Ectodermal cell (in vitro differentiated cells): ENCODE measurements around the gene BRWD1.
"Not testable (repeated sequence)": the region's sequence is repeated elsewhere in the genome, so short reads cannot be mapped to it uniquely, and the experiment has no call there.

ENCODE experiments used
- H3K27ac ChIP-seq: 2 replicates; pipeline ENCODE4 v1.7.0; 2013; ENCODE audit warnings: mild to moderate bottlenecking, low read depth, low read length; ENCODE audit not compliant: insufficient read depth, poor library complexity, severe bottlenecking
- H3K27me3 ChIP-seq: 2 replicates; pipeline ENCODE4 v1.7.0; 2013; ENCODE audit warnings: mild to moderate bottlenecking, low read length; ENCODE audit not compliant: insufficient read depth, control insufficient read depth, poor library complexity, severe bottlenecking
- H3K36me3 ChIP-seq: one replicate; pipeline ENCODE4 v1.7.0; 2013; ENCODE audit warnings: low read length; ENCODE audit not compliant: control insufficient read depth, insufficient read depth
- H3K4me1 ChIP-seq: one replicate; pipeline ENCODE4 v1.7.0; 2013; ENCODE audit warnings: low read length; ENCODE audit not compliant: control insufficient read depth, insufficient read depth
- H3K4me3 ChIP-seq: 2 replicates; pipeline ENCODE4 v1.7.0; 2013; ENCODE audit warnings: low read depth, low read length, control low read depth; ENCODE audit not compliant: insufficient read depth
- H3K9me3 ChIP-seq: 2 replicates; pipeline ENCODE4 v1.7.0; 2013; ENCODE audit warnings: mild to moderate bottlenecking, low read length, moderate library complexity; ENCODE audit not compliant: control insufficient read depth
- WGBS, 2 experiments: methylation state at CpG; one replicate each; pipeline ENCODE4 v1.1.7; 2013; ENCODE audit warnings: missing lambda C conversion rate in 2 of 2; 5-methylcytosine and 5-hydroxymethylcytosine counted together

Gene BRWD1

DNA sequence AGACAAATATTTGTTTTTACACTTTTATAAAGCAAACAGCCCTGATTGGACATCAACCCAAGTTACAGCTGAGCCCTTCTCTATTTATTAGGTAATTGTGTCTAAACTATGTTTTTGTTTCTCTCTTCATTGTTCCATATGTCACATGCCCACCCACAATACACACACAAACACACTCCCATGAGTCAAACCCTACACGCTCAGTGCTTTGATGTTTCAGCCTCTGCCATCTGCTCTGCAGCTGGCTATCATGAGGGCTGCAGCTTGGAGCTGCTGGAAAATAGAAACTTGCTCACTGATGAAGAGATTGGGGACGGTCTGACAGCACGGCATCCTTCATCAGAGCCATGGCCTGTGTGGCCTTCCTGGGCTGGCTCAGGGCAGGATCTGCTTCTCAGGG is 171.9 kb downstream of the BRWD1 start:
- no peaks in the 10 kb centered on the region for H3K9me3 ChIP-seq
- H3K4me1 ChIP-seq, result peaks cover 8% of the 10 kb centered on the region
- H3K36me3 ChIP-seq, result no peaks in the 10 kb centered on the region
- H3K27ac ChIP-seq, result no peak overlapping the region
- 93 to 95% methylated on average over 3 of the region's 3 CpGs for WGBS, 2 experiments
- no peak overlapping the region for H3K4me3 ChIP-seq
- no peaks in the 10 kb centered on the region for H3K27me3 ChIP-seq

DNA sequence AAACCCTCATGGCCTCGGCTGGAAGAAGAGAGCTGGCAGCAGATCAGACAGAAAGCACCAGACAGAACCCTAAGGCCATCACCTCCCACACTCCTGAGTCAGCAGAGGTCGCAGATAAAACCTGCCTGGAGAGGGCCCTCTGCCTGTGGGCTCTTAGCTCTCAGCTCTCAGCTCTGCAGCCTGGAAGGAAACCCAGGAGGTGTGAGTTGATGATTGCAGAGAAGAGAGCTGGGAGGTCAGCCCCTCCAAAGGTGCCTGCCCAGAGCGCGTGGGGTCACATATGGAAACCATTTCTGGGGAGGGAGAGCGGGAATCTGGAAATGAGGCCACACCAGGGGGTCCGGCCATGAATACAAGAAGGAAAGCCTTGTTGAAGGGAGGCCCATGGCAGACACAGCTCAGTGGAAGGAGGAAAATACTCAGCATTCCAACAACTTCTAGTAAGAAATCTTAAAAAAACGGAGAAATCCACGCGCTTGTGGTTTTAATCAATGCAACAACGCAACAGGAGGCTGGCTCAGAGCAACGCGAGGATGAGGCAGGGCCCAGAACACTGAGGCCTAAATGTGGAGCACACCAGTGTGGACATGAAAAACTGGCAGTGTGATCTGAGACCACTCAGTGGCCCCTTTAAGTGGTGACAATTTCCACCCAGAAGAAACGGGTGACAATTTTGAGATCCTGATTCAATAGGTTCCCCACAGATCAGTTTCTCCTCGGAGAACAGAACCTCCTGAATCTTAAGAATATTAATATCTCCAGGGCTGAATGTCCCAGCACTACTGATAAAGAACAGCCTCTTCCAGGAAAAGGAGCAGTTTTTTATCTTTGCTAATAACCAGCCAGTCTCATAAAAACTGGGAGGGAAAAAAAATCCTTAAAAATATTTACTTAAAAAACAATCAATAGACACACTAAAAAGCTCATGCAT is 175.9 kb downstream of the BRWD1 start:
- H3K4me3 ChIP-seq, result no peak overlapping the region
- H3K4me1 ChIP-seq, result peaks cover 8% of the 10 kb centered on the region
- H3K27me3 ChIP-seq, result no peaks in the 10 kb centered on the region
- 62 to 65% methylated on average over 14 of the region's 14 CpGs for WGBS, 2 experiments
- peak overlapping the region; percentile 11 for H3K27ac ChIP-seq
- H3K9me3 ChIP-seq, result no peaks in the 10 kb centered on the region
- H3K36me3 ChIP-seq, result no peaks in the 10 kb centered on the region

DNA sequence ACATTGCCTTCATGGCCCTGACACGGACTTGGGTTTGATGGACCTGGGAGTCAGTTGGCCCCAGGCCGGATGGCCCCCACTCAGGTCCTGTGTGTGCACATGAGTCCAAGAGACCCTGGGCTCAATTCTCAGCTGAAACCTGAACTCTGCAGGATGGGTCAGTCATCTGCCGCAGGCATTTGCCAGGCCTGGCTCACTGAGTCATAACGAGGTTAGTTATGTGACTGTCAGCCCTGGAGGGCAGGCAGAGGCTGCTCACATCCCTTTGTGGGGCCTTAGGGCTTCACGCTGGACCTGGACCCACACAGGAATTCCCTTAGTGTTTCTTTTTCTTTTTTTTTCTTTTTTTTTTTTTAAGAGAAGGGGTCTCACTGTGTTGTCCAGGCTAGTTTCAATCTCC is 176.7 kb downstream of the BRWD1 start:
- Histone ChIP-seq H3K9me3 (no peaks in the 10 kb centered on the region), H3K27ac (no peak overlapping the region), H3K4me1 (peaks cover 8% of the 10 kb centered on the region), H3K36me3 (no peaks in the 10 kb centered on the region), H3K4me3 (no peak overlapping the region), H3K27me3 (no peaks in the 10 kb centered on the region)
- WGBS, 2 experiments, result 95% methylated on average over 5 of the region's 5 CpGs

DNA sequence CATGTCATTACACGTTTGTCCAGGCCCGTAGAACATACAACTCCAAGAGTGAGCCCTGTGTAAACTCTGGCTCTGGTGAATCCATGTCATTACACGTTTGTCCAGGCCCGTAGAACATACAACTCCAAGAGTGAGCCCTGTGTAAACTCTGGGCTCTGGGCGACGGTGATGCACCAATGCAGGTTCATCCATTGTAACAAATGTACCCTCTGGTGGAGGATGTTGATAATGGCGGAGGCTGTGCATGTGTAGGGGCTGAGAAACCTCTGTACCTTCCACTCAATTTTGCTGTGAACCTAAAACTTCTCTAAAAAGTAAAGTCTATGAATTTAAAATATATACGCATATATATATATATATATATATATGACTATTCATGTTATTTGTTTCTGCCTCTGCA is 177.3 kb downstream of the BRWD1 start:
- not testable (repeated sequence) for H3K27ac ChIP-seq, H3K27me3 ChIP-seq, H3K36me3 ChIP-seq, H3K9me3 ChIP-seq, H3K4me3 ChIP-seq, H3K4me1 ChIP-seq
- WGBS, 2 experiments, result 89 to 95% methylated on average over 7 of the region's 8 CpGs

DNA sequence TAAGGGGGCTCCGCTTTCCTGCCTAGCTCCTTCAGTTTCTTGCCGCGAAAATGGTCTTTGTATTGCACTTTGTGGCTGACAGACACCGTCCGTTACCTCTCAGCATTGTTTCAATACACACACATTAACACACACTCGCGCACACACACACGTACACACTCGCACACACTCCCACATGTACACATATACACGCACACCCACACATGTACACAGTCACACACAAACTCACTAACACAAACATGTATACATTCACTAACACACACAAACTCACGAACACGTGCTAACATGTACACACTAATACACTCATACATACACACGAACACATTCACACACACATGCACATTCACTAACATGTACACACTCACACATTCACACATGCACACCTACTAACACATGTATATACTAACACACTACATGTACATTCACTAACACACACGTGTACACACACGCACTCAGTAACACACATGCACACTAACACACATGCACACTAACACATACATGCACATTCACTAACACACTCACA is 179.1 kb downstream of the BRWD1 start:
- no peak overlapping the region for H3K27ac ChIP-seq
- no peaks in the 10 kb centered on the region for H3K36me3 ChIP-seq
- no peaks in the 10 kb centered on the region for H3K9me3 ChIP-seq
- H3K4me1 ChIP-seq, result peaks cover 8% of the 10 kb centered on the region
- no peaks in the 10 kb centered on the region for H3K27me3 ChIP-seq
- WGBS, 2 experiments, result 85 to 89% methylated on average over 15 of the region's 15 CpGs
- no peak overlapping the region for H3K4me3 ChIP-seq
